ENCODE data around the gene ZNF655. TPM values are rescaled to one million over a fixed set of nuclear protein-coding genes. Genes with fewer than 3 reads are reported as not detected.

The ZNF655 gene
- polyA plus RNA-seq, 3 donors, result 61.6 to 151 (median 62.2) TPM

DNA sequence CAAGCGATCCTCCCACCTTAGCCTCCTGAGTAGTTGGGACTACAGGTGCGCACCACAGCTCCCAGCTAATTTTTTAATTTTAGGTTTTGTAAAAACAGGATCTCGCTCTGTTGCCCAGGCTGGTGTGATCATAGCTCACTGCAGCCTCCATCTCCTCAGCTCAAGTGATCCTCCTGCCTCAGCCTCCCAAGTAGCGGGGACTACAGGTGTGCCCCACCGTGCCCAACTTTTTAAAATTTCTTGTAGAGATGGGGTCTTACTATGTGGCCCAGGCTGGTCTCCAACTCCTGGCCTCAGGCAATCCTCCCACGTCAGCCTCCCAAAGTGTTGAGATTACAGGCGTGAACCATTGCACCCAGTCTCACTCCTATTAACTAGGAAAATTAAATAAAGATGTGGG lies 47.1 kb downstream of the ZNF655 start:
- WGBS (ENCODE audit: insufficient coverage), result no CpG with 5 or more reads among the region's 7 CpGs
- Mint-ChIP-seq H3K4me3 (no peak overlapping the region), H3K27me3 (ENCODE audit: low read depth in 3 of 3) (peaks cover 2 to 15% (median 10%) of the 10 kb centered on the region in 3 donors), H3K4me1 (peaks cover 3% of the 10 kb centered on the region), H3K27ac (no peak overlapping the region), H3K9me3 (no peaks in the 10 kb centered on the region), H3K36me3 (no peaks in the 10 kb centered on the region)
- H3K9ac ChIP-seq (ENCODE audit: insufficient read depth, low read length, poor library complexity, severe bottlenecking), result no peak overlapping the region
- no peaks in the 10 kb centered on the region for H3K4me1 ChIP-seq (ENCODE audit: control insufficient read depth in 1 of 2, insufficient read depth in 2 of 2, low read length in 2 of 2)
- no peak overlapping the region for H3K4me2 ChIP-seq (replicated peaks; ENCODE audit: extremely low read depth, low read length, poor library complexity, severe bottlenecking)
- intact Hi-C loops (cut with micrococcal nuclease), result no loop called here
- DNase-seq, result no peak
- H3K9me3 ChIP-seq (replicated peaks in 1 of 2; ENCODE audit: control insufficient read depth in 1 of 2, insufficient read depth in 1 of 2, low read length in 2 of 2), result no peaks in the 10 kb centered on the region
- H3K27me3 ChIP-seq (ENCODE audit: control insufficient read depth in 2 of 2, insufficient read depth in 2 of 2, low read length in 2 of 2), result no peaks in the 10 kb centered on the region
- H4K20me1 ChIP-seq (ENCODE audit: insufficient read depth, low read length), result no peaks in the 10 kb centered on the region
- H3K36me3 ChIP-seq (replicated peaks in 1 of 2; ENCODE audit: control insufficient read depth in 1 of 2, insufficient read depth in 2 of 2, low read length in 2 of 2), result no peaks in the 10 kb centered on the region
- no peaks in the 10 kb centered on the region for H3K79me2 ChIP-seq (ENCODE audit: insufficient read depth, low read length)
- TF ChIP-seq, protein P1, sequence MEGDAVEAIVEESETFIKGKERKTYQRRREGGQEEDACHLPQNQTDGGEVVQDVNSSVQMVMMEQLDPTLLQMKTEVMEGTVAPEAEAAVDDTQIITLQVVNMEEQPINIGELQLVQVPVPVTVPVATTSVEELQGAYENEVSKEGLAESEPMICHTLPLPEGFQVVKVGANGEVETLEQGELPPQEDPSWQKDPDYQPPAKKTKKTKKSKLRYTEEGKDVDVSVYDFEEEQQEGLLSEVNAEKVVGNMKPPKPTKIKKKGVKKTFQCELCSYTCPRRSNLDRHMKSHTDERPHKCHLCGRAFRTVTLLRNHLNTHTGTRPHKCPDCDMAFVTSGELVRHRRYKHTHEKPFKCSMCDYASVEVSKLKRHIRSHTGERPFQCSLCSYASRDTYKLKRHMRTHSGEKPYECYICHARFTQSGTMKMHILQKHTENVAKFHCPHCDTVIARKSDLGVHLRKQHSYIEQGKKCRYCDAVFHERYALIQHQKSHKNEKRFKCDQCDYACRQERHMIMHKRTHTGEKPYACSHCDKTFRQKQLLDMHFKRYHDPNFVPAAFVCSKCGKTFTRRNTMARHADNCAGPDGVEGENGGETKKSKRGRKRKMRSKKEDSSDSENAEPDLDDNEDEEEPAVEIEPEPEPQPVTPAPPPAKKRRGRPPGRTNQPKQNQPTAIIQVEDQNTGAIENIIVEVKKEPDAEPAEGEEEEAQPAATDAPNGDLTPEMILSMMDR (IDR thresholded peaks at IDR 0.05), result no peak
- H3K4me3 ChIP-seq (replicated peaks in 1 of 3; ENCODE audit: low read depth in 2 of 3, low read length in 3 of 3), result no peak overlapping the region
- no peak overlapping the region for H2AFZ ChIP-seq (ENCODE audit: insufficient read depth, low read depth, low read length, poor library complexity, severe bottlenecking)
- no peak overlapping the region for H3K27ac ChIP-seq (ENCODE audit: low read depth in 1 of 2, low read length in 2 of 2)

DNA sequence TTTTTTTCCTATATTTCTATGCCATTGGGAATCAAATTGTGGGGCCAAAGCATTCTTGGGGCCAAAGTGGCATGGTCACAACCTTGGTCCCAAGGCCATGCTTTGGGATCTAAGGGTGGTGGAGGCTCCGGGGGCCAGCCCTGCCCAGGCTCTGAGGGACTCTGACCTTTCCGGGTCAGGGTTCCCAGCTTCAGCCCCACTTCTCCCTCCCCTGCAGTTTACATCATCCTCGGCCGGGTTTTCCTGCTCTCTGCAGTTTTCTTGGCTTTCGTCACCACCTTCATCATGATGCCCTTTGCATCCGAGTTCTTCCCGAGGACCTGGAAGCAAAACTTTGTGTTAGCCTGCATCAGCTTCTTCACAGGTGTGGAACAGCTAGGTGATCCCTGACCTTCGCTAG lies 48.1 kb downstream of the ZNF655 start:
- H3K4me1 ChIP-seq (ENCODE audit: control insufficient read depth in 1 of 2, insufficient read depth in 2 of 2, low read length in 2 of 2), result no peaks in the 10 kb centered on the region
- no peaks in the 10 kb centered on the region for H3K36me3 ChIP-seq (replicated peaks in 1 of 2; ENCODE audit: control insufficient read depth in 1 of 2, insufficient read depth in 2 of 2, low read length in 2 of 2)
- H3K4me3 ChIP-seq (replicated peaks in 1 of 3; ENCODE audit: low read depth in 2 of 3, low read length in 3 of 3), result no peak overlapping the region
- WGBS (ENCODE audit: insufficient coverage), result 92% methylated on average over 7 of the region's 8 CpGs
- Mint-ChIP-seq H3K4me1 (peaks cover 3% of the 10 kb centered on the region), H3K9me3 (no peaks in the 10 kb centered on the region), H3K27ac (no peak overlapping the region), H3K4me3 (no peak overlapping the region), H3K36me3 (no peaks in the 10 kb centered on the region), H3K27me3 (ENCODE audit: low read depth in 3 of 3) (peaks cover 4 to 20% (median 15%) of the 10 kb centered on the region in 3 donors)
- H4K20me1 ChIP-seq (ENCODE audit: insufficient read depth, low read length), result no peaks in the 10 kb centered on the region
- no peaks in the 10 kb centered on the region for H3K27me3 ChIP-seq (ENCODE audit: control insufficient read depth in 2 of 2, insufficient read depth in 2 of 2, low read length in 2 of 2)
- intact Hi-C loops (cut with micrococcal nuclease), result no loop called here
- H3K9me3 ChIP-seq (replicated peaks in 1 of 2; ENCODE audit: control insufficient read depth in 1 of 2, insufficient read depth in 1 of 2, low read length in 2 of 2), result no peaks in the 10 kb centered on the region
- H3K79me2 ChIP-seq (ENCODE audit: insufficient read depth, low read length), result no peaks in the 10 kb centered on the region
- no peak overlapping the region for H3K9ac ChIP-seq (ENCODE audit: insufficient read depth, low read length, poor library complexity, severe bottlenecking)
- DNase-seq, result no peak
- H3K4me2 ChIP-seq (replicated peaks; ENCODE audit: extremely low read depth, low read length, poor library complexity, severe bottlenecking), result no peak overlapping the region
- no peak overlapping the region for H2AFZ ChIP-seq (ENCODE audit: insufficient read depth, low read depth, low read length, poor library complexity, severe bottlenecking)
- TF ChIP-seq, protein P1 (IDR thresholded peaks at IDR 0.05), result no peak
- H3K27ac ChIP-seq (ENCODE audit: low read depth in 1 of 2, low read length in 2 of 2), result no peak overlapping the region

Data from CD14-positive monocyte (primary cell).